DND-41 (cell line): ENCODE data around the gene PPP2R2B.

Source experiments
- EZH2 ChIP-seq: IDR thresholded peaks from 3 replicates; pipeline ENCODE4 v1.6.1; 2012; ENCODE audit warnings: borderline replicate concordance, low read depth, mild to moderate bottlenecking, moderate library complexity, low read length, inconsistent platforms; ENCODE audit not compliant: severe bottlenecking
- TF ChIP-seq, protein P1 (sequence below): IDR thresholded peaks from 2 replicates; pipeline ENCODE4 v1.5.1; 2012; ENCODE audit warnings: borderline replicate concordance, low read length, moderate library complexity, mild to moderate bottlenecking; ENCODE audit not compliant: poor library complexity, severe bottlenecking; ENCODE audit errors: extremely low read depth

DNA sequence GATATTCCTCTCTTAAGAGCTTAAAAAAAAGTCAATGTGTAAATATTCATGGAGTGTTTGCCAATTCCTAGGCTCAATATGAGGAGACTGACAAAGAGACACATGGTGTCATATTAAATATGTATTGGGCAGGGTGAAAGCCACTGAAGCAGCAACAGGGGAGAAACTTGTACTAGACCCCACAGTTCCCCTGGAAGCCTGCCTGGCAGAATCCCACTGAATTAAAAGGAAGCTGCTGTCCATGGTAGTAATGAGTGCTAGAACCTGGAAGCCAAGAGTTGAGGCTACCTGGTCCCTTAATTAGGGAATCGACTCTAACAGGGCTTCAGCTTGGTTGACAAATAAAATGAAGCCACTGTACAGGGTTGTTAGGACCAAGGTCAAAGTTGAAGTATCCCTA lies 233.2 kb downstream of the PPP2R2B start:
- TF ChIP-seq, protein P1, sequence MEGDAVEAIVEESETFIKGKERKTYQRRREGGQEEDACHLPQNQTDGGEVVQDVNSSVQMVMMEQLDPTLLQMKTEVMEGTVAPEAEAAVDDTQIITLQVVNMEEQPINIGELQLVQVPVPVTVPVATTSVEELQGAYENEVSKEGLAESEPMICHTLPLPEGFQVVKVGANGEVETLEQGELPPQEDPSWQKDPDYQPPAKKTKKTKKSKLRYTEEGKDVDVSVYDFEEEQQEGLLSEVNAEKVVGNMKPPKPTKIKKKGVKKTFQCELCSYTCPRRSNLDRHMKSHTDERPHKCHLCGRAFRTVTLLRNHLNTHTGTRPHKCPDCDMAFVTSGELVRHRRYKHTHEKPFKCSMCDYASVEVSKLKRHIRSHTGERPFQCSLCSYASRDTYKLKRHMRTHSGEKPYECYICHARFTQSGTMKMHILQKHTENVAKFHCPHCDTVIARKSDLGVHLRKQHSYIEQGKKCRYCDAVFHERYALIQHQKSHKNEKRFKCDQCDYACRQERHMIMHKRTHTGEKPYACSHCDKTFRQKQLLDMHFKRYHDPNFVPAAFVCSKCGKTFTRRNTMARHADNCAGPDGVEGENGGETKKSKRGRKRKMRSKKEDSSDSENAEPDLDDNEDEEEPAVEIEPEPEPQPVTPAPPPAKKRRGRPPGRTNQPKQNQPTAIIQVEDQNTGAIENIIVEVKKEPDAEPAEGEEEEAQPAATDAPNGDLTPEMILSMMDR, result no peak
- TF ChIP-seq EZH2, result no peak
